Right renal cortex interstitium (tissue), 3 donors: ENCODE results near the gene PREX1. TPM values are rescaled to one million over a fixed set of nuclear protein-coding genes. Genes with fewer than 3 reads are reported as not detected.
"Not testable (repeated sequence)": the region's sequence is repeated elsewhere in the genome, so short reads cannot be mapped to it uniquely, and the experiment has no call there.

Experiments used
- DNase-seq, 3 donors: peaks; one replicate each; pipeline ENCODE4 v3.0.0-alpha.2; 2013; ENCODE audit warnings: low read depth in 3 of 3, low spot score in 2 of 3
- polyA plus RNA-seq, 3 donors: library from polyadenylated mRNA; unstranded; fragments of 120-200 nt; gene quantifications; one replicate each; pipeline ENCODE4 v1.2.1, GENCODE V29; 2013; ENCODE audit not compliant: insufficient read length in 3 of 3

PREX1 gene
- polyA plus RNA-seq, 3 donors = 12.8 to 15.3 (median 13.9) TPM

GRCh38 chr20:48759631-48760245 is 68.1 kb downstream of the PREX1 start:
- no peak for DNase-seq

GRCh38 chr20:48758206-48758820 is 69.5 kb downstream of the PREX1 start:
- no peak for DNase-seq

- not testable (repeated sequence) for DNase-seq
Measured at GRCh38 chr20:48756774-48757173, 71.0 kb downstream of the PREX1 start.

- no peak for DNase-seq
Measured at GRCh38 chr20:48754292-48754691, 73.5 kb downstream of the PREX1 start.

- no peak for DNase-seq
Measured at GRCh38 chr20:48752963-48753362, 74.8 kb downstream of the PREX1 start.

- DNase-seq = no peak
Measured at GRCh38 chr20:48751871-48752270, 75.9 kb downstream of the PREX1 start.

GRCh38 chr20:48750941-48751635 is 76.7 kb downstream of the PREX1 start:
- DNase-seq = no peak

- DNase-seq = no peak
Measured at GRCh38 chr20:48750376-48750775, 77.4 kb downstream of the PREX1 start.

GRCh38 chr20:48749437-48749836 is 78.4 kb downstream of the PREX1 start:
- DNase-seq = no peak

- no peak for DNase-seq
Measured at GRCh38 chr20:48748556-48748955, 79.2 kb downstream of the PREX1 start.

GRCh38 chr20:48747840-48748414 is 79.9 kb downstream of the PREX1 start:
- DNase-seq = no peak

- no peak for DNase-seq
Measured at GRCh38 chr20:48745330-48745729, 82.5 kb downstream of the PREX1 start.

- no peak for DNase-seq
Measured at GRCh38 chr20:48744515-48744914, 83.3 kb downstream of the PREX1 start.

GRCh38 chr20:48743807-48744206 is 84.0 kb downstream of the PREX1 start:
- no peak for DNase-seq

GRCh38 chr20:48742912-48743680 is 84.7 kb downstream of the PREX1 start:
- no peak for DNase-seq

GRCh38 chr20:48742233-48742632 is 85.6 kb downstream of the PREX1 start:
- DNase-seq = no peak

- no peak for DNase-seq
Measured at GRCh38 chr20:48741669-48742068, 86.1 kb downstream of the PREX1 start.

GRCh38 chr20:48740712-48741111 is 87.1 kb downstream of the PREX1 start:
- DNase-seq = no peak

GRCh38 chr20:48740292-48740649 is 87.5 kb downstream of the PREX1 start:
- DNase-seq = no peak

GRCh38 chr20:48739395-48740291 is 88.2 kb downstream of the PREX1 start:
- DNase-seq = no peak
